HG02642 (cell line): Measurements from ENCODE around the gene KASH5.
A peak's percentile ranks its signal among the peaks of the same experiment; 100 is the strongest.
"Not testable (repeated sequence)": the region's sequence is repeated elsewhere in the genome, so short reads cannot be mapped to it uniquely, and the experiment has no call there.

Experiments
- ATAC-seq: cut with Tn5 transposase; IDR thresholded peaks from one replicate; pipeline ENCODE4 v1.9.1; 2021; ENCODE audit warnings: mild to moderate bottlenecking; ENCODE audit not compliant: unreplicated experiment, poor library complexity

Gene KASH5

GRCh38 chr19:49361438-49362047, 26.5 kb upstream of the KASH5 start:
- ATAC-seq, result no peak

GRCh38 chr19:49362048-49362928, 25.8 kb upstream of the KASH5 start, which contains the start of gene TEAD2:
TEAD2 (minus strand) TSS chr19:49362416; CDS start chr19:49360075, 2,341 bp downstream.
- no peak for ATAC-seq

- ATAC-seq, result no peak
Measured at GRCh38 chr19:49362929-49363267, 25.2 kb upstream of the KASH5 start.

GRCh38 chr19:49363268-49364082, 24.6 kb upstream of the KASH5 start, which contains the start of gene DKKL1:
DKKL1 (plus strand) TSS chr19:49363877; CDS start chr19:49363999, 122 bp downstream.
- ATAC-seq, result peak; percentile 61

- ATAC-seq, result no peak
Measured at GRCh38 chr19:49364083-49364737, 23.8 kb upstream of the KASH5 start.

GRCh38 chr19:49366110-49366509, 21.9 kb upstream of the KASH5 start:
- ATAC-seq, result no peak

- no peak for ATAC-seq
Measured at GRCh38 chr19:49368711-49369358, 19.2 kb upstream of the KASH5 start.

GRCh38 chr19:49371184-49371583, 16.9 kb upstream of the KASH5 start:
- ATAC-seq, result no peak

- not testable (repeated sequence) for ATAC-seq
Measured at GRCh38 chr19:49373174-49373573, 14.9 kb upstream of the KASH5 start.

- no peak for ATAC-seq
Measured at GRCh38 chr19:49374665-49375434, 13.2 kb upstream of the KASH5 start.

- ATAC-seq, result no peak
Measured at GRCh38 chr19:49378512-49378911, 9.5 kb upstream of the KASH5 start.

GRCh38 chr19:49380391-49380790, 7.7 kb upstream of the KASH5 start:
- ATAC-seq, result no peak

GRCh38 chr19:49382639-49383038, 5.4 kb upstream of the KASH5 start:
- no peak for ATAC-seq

GRCh38 chr19:49383599-49383998, 4.5 kb upstream of the KASH5 start:
- ATAC-seq, result no peak

- no peak for ATAC-seq
Measured at GRCh38 chr19:49389406-49389805, 1.4 kb downstream of the KASH5 start.

GRCh38 chr19:49390131-49390928, 2.3 kb downstream of the KASH5 start:
- ATAC-seq, result no peak

- no peak for ATAC-seq
Measured at GRCh38 chr19:49390929-49391359, 2.9 kb downstream of the KASH5 start.
